Pulmonary artery endothelial cell (primary cell): Measurements from ENCODE around the gene ARHGEF5. TPM values are rescaled to one million over a fixed set of nuclear protein-coding genes. Genes with fewer than 3 reads are reported as not detected.
"Not testable (repeated sequence)": the region's sequence is repeated elsewhere in the genome, so short reads cannot be mapped to it uniquely, and the experiment has no call there.

Source experiments
- DNase-seq: peaks from one replicate; pipeline ENCODE4 v3.0.0-alpha.2; 2011; ENCODE audit warnings: low read depth, low spot score
- total RNA-seq: library from RNA; depleted of rRNA; stranded (reverse); fragments of >200 nt; gene quantifications from 2 replicates; pipeline ENCODE4 v1.2.3, GENCODE V29; 2014

The ARHGEF5 gene
- total RNA-seq, result 0.49 and 0.66 TPM in 2 replicates

GRCh38 chr7:144355176-144355822 lies at the start of gene ARHGEF5:
ARHGEF5 (plus strand) TSS chr7:144355402; CDS start chr7:144362670, 7,268 bp downstream.
- DNase-seq, result not testable (repeated sequence)

DNA sequence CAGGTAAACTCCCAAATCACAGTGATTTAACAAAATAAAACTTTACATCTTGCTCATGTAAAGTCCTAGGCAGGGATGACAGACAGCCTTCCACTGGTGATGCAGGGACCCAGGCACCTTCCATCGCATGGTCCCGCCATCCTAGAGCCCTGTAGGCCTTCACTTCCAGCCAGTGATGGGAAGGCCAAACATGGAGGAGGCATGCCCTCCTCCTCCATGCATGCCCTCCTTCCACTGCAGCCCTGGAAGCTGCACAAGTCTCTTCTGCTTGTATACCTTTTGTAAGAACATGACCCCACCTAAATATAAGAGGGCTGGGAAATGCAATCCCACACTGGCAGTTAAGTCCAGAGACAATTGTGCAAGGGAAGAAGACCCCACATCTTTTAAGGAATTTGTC lies 45.5 kb upstream of the ARHGEF5 start:
- not testable (repeated sequence) for DNase-seq

DNA sequence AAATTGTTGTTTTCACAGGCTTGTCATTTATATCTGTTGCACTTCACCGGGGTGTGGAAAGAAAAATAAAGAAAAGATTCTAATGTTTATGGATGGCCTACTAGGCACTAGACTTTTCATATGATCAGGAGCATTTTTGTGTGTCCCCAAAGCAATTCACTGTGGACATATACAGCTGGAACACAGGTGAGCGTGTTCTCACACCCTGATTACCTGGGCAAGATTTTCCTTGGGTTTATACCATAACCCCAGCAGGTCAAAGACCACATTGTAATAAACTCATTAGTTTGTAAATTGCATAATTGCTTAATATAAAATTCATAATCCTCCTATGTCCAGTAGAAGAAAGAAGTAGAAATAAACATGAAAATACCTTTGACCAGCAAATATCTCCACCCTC lies 44.0 kb upstream of the ARHGEF5 start:
- DNase-seq, result not testable (repeated sequence)

- not testable (repeated sequence) for DNase-seq
These were observed 43.2 kb upstream of the ARHGEF5 start, which contains the start of gene OR2A1 for GRCh38 chr7:144311872-144312469. OR2A1 (plus strand) TSS chr7:144312419; CDS start chr7:144318125, 5,706 bp downstream.

GRCh38 chr7:144317537-144317936 lies 37.7 kb upstream of the ARHGEF5 start:
- DNase-seq, result not testable (repeated sequence)

DNA sequence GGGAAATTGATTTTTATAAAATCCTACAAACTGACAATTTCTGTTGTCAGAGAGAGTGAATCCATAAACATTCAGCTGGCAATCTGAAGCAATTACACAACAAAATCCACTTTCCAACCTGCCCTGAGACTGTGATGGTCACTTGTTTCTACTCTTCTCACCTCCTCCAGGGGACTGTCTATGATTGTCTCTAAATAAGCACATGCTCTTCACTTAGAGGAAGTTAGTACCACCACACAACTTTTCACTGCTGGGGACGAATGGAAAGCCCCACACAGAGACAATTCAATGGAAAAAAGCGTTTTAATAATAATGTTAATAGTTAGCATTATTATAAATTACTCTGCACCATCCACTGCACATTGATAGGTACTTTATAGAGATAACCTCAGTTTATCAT lies 35.7 kb upstream of the ARHGEF5 start:
- DNase-seq, result not testable (repeated sequence)

DNA sequence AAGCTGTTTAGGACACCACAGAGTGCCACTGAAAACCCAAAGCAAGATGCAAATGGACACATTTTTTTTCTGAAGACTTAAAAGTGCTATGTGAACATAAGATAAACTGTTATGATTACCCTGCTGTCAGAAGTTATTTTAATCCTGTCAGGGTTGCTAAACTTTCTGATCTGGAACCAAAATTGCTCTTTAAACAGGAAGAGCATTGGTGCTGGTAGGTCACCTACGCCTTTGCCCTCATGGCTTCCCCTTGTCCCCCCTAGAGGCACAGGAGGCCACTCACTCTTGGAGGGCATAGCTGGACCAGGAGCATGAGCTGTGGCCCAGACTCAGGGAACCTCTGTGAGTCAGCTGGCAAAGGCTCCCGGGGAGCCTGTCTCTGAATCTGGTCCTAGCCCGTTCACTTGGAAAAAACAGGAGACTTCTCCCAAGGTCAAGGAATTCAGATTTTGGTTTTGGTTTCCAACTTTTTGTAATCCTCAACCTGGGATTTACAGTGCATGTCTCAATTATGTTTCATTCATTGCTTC lies 33.5 kb upstream of the ARHGEF5 start:
- DNase-seq, result not testable (repeated sequence)

GRCh38 chr7:144323359-144323758 lies 31.8 kb upstream of the ARHGEF5 start:
- not testable (repeated sequence) for DNase-seq

DNA sequence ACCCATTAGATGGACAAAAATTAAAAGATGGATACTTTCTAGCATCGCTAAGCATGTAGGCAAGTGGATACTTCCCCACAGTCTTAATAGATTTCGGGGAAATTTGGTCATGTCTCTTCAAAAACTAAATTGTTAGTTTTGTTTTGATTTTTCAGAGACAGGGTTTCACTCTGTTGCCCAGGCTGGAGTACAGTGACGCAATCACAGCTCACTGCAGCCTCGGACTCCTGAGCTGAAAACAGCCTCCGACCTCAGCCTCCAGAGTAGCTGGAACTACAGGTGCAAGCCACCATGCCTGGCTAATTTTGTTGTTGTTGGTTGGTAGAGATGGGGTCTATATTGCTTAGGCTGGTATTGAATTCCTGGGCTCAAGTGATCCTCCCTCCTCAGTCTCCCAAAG lies 29.3 kb upstream of the ARHGEF5 start:
- not testable (repeated sequence) for DNase-seq

DNA sequence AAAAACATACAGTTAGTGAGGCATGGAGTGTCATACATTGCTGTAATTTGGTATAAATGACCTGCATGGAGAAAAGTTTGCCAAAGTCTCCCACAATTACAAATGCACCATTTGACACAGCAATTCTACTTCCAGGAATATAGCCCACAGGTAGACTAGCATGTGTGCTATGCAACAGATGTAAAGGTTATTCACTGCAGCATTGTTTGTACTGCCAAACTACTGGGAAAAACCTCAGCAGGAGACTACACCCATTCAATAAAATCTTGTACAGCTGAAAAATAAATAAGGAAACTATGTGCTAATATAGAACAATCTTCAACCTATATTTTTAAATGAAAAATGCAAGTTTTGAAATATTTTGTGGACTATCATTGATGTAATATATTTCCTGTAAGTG lies 25.2 kb upstream of the ARHGEF5 start:
- not testable (repeated sequence) for DNase-seq

DNA sequence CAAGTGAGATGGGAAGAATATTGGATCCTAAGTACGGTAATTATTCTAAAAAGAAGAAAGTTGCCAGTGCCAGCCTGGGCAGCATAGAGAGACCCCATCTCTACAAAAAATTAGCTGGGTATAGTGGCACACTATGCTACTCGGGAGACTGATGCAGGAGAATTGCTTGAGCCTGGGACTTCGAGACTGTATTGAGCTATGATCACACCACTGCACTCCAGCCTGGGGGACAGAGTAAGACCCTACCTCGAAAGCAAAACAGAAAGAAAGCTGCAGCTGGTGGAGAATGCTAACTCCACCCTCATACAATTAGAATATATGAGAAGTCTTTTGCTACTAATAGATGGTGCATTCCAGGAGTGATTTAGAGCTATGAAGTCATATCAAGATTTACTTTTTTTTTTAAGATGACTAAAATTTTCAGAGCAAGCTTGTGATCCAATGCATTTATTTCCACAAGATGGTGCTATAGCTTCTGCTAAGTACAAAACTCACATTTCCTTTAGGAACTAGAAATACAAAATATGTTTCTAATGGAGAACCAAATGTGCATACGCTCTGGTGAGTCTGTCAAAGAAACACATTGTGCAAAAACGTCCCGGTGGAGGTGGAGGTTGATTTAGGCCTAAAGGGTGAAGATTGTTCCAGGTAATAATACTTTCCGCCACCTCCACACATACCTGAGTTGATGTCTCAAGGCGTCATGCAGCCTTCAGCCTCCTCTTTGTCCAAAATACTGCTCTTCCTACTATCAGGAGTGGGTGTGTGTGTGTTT lies 23.8 kb upstream of the ARHGEF5 start:
- DNase-seq, result not testable (repeated sequence)

DNA sequence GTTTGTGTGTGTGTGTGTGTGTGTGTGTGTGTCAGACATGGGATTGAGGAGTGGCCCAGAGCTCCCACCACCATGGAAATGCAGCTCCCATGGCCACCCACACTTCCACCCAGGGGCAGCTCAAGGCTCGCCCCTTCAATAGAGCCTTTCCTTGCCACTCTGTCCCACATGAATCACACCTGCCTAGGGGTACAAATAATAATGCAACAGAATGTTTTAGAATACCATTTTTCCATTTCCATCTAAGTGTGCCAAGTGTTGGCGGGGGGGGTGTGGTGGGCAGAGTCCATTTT lies 23.3 kb upstream of the ARHGEF5 start:
- DNase-seq, result not testable (repeated sequence)

- DNase-seq, result not testable (repeated sequence)
These were observed 6.6 kb upstream of the ARHGEF5 start for GRCh38 chr7:144348625-144349024.

GRCh38 chr7:144351667-144352066 lies 3.5 kb upstream of the ARHGEF5 start:
- not testable (repeated sequence) for DNase-seq

GRCh38 chr7:144356185-144356584 lies 983 bp downstream of the ARHGEF5 start:
- not testable (repeated sequence) for DNase-seq

DNA sequence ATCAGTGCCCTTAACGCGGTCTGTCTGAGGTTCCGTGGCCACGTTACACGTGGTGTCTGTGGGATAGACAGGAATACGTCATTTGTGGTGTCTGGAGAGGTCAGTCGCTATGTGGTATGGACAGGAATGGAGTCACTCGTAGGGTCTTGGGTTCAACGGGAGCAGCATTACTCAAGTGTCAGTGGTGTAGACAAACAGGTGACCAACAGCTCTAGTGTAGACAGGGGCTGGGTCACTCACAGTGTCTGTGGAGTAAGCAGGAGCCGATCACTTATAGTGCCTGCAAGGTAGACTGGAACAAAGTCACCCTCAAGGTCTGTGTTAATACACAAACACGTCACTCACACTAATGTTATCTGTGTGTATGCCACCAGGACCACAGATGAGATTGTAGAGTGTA lies 1.7 kb downstream of the ARHGEF5 start:
- not testable (repeated sequence) for DNase-seq

- DNase-seq, result not testable (repeated sequence)
These were observed 6.9 kb downstream of the ARHGEF5 start for GRCh38 chr7:144362061-144362460.

- not testable (repeated sequence) for DNase-seq
These were observed 10.3 kb downstream of the ARHGEF5 start for GRCh38 chr7:144365523-144365922.

- not testable (repeated sequence) for DNase-seq
These were observed 12.0 kb downstream of the ARHGEF5 start for GRCh38 chr7:144367250-144367649.

DNA sequence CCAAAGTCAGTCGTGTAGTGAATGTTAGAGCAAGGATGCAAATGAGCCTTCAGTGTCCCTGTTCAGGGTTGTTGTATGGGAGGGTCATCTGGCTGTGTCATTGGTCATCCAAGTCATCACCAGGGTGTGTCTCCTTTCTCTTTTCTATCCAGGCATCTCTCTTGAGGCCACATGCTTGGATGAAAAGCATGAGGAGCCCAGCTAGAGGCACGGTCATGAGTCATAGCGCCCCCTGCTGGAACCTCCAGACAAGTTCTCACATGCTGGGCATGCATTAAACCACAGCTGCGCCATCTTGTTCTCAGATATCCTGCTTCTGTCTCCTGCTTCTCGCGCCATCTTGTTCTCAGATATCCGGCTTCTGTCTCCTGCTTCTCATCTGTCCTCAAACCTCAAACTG lies 14.0 kb downstream of the ARHGEF5 start:
- DNase-seq, result not testable (repeated sequence)

DNA sequence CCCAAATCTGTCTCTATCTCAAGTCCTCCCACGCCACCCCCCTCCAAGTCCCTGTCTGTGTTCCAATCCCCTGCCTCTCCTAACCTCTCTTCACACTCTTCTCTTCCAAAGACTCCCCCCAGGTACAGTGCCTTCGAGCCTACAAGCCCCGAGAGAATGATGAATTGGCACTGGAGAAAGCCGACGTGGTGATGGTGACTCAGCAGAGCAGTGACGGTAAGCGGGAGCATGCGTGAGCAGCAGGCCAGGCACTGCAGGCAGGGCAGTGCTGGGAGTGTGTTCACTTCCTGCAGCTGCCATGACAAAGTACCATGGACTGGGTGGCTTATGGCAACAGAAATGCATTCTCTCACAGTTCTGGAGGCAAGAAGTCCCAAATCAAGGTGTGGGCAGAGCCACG lies 23.4 kb downstream of the ARHGEF5 start:
- no peak for DNase-seq

GRCh38 chr7:144379776-144380384 lies 24.7 kb downstream of the ARHGEF5 start:
- no peak for DNase-seq
